HEK293T (cell line): ENCODE data around the gene TTLL11.

Source experiments
- ARNT ChIP-seq: fragments of 450-650 bp; IDR thresholded peaks from 2 replicates; pipeline ENCODE4 v1.6.1; 2017; ENCODE audit warnings: mild to moderate bottlenecking
- FOXA1 ChIP-seq: fragments of 450-650 bp; IDR thresholded peaks from 2 replicates; pipeline ENCODE4 v1.6.1; 2016; ENCODE audit warnings: mild to moderate bottlenecking
- SP1 ChIP-seq: fragments of 450-650 bp; IDR thresholded peaks from 2 replicates; pipeline ENCODE4 v1.6.1; 2017
- SUZ12 ChIP-seq: fragments of 450-650 bp; IDR thresholded peaks from 2 replicates; pipeline ENCODE4 v1.6.1; 2016; ENCODE audit warnings: mild to moderate bottlenecking

GRCh38 chr9:121938621-121939020 lies 154.5 kb downstream of the TTLL11 start:
- TF ChIP-seq SUZ12 (no peak), SP1 (no peak), ARNT (no peak), FOXA1 (no peak)
